LoVo (cell line): ENCODE results near the gene PRKACA.

ENCODE experiments used
- DNase-seq: peaks from one replicate; pipeline ENCODE4 v3.0.0-alpha.2; 2016; ENCODE audit warnings: low spot score

PRKACA gene

GRCh38 chr19:14116525-14116917 lies 1.0 kb downstream of the PRKACA start:
- no peak for DNase-seq

GRCh38 chr19:14115756-14116155 lies 1.8 kb downstream of the PRKACA start:
- DNase-seq, result no peak

- DNase-seq, result no peak
Observed at GRCh38 chr19:14114854-14115253, 2.7 kb downstream of the PRKACA start.

GRCh38 chr19:14114439-14114838 lies 3.1 kb downstream of the PRKACA start:
- DNase-seq, result no peak

GRCh38 chr19:14113762-14114414 lies 3.7 kb downstream of the PRKACA start:
- no peak for DNase-seq

- DNase-seq, result no peak
Observed at GRCh38 chr19:14112809-14113385, 4.7 kb downstream of the PRKACA start.

GRCh38 chr19:14112051-14112808 lies 5.3 kb downstream of the PRKACA start:
- DNase-seq, result no peak

- DNase-seq, result no peak
Observed at GRCh38 chr19:14111486-14111885, 6.1 kb downstream of the PRKACA start.

GRCh38 chr19:14110650-14111049 lies 6.9 kb downstream of the PRKACA start:
- no peak for DNase-seq

- no peak for DNase-seq
Observed at GRCh38 chr19:14107581-14108461, 9.7 kb downstream of the PRKACA start.

GRCh38 chr19:14106840-14107239 lies 10.7 kb downstream of the PRKACA start:
- DNase-seq, result no peak

- no peak for DNase-seq
Observed at GRCh38 chr19:14105680-14106079, 11.9 kb downstream of the PRKACA start.

- no peak for DNase-seq
Observed at GRCh38 chr19:14103310-14103709, 14.3 kb downstream of the PRKACA start.

GRCh38 chr19:14102756-14103155 lies 14.8 kb downstream of the PRKACA start:
- DNase-seq, result no peak

GRCh38 chr19:14102102-14102696 lies 15.4 kb downstream of the PRKACA start:
- DNase-seq, result no peak

GRCh38 chr19:14101003-14101545 lies 16.5 kb downstream of the PRKACA start:
- no peak for DNase-seq

GRCh38 chr19:14097532-14098151 lies 19.9 kb downstream of the PRKACA start:
- DNase-seq, result no peak

- DNase-seq, result no peak
Observed at GRCh38 chr19:14096272-14096992, 21.1 kb downstream of the PRKACA start.

- no peak for DNase-seq
Observed at GRCh38 chr19:14094854-14095253, 22.7 kb downstream of the PRKACA start.

- no peak for DNase-seq
Observed at GRCh38 chr19:14093117-14093823, 24.3 kb downstream of the PRKACA start.
